HG03159 (cell line): ENCODE measurements around the gene SECISBP2.

ENCODE experiments used
- ATAC-seq: cut with Tn5 transposase; IDR thresholded peaks from one replicate; pipeline ENCODE4 v1.9.1; 2021; ENCODE audit warnings: mild to moderate bottlenecking, moderate library complexity; ENCODE audit not compliant: unreplicated experiment

SECISBP2 gene

DNA sequence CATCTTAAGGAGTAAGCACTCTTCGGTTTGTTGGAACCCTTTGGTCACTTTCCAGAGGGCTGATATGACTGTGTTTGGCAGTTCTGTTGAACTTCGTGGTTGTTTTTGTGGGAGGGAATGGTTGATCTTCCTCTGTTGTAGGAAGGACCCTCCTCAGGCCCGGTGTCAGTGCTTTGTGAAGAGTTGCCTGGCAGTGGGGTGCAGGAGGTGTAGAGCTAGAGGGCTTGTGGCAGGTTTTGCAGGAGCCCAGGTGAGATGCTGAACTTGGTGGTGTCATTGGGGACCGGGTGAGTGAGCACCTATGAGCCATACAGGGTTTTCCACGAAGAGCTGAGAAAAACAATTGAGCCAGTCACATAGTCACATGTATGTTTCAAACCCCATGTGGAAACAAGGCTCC lies 27.2 kb downstream of the SECISBP2 start:
- ATAC-seq = no peak

DNA sequence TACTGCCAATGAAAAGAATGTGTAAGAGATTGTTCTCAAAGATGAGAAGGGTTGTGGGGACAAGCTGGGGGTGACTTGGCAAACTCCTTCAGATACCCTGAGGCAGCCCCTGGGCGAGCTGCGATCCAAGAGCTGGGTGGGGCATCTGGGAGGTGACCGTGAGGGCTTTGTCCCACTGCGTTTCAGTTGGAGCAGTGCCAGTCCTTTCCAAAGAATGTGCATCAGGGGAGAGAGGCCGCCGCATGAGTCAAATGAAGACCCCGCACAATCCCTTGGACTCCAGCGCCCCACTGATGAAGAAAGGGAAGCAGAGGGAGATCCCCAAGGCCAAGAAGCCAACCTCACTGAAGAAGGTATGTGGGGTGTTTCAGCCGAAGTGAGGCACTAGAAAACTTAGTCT lies 28.4 kb downstream of the SECISBP2 start:
- ATAC-seq = no peak

DNA sequence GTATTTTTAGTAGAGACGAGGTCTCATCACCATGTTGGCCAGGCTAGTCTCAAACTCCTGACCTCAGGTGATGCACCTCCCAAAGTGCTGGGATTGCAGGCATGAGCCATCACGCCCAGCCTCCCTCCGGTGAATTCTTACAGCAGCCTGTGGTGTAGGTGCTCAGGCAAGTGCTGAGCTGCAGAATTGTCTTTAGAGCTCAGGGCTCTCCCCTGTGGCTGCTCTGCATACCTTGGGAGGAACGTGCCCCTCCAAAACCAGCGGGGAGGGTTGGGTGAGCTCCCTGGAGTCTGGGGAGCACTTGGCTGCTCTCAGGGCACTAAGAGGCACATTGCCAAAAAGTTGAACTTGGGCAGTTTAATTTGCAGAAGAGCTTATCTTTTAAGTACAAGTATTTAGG lies 29.4 kb downstream of the SECISBP2 start:
- ATAC-seq = no peak

- no peak for ATAC-seq
Observed at GRCh38 chr9:89349607-89350006, 31.3 kb downstream of the SECISBP2 start.

DNA sequence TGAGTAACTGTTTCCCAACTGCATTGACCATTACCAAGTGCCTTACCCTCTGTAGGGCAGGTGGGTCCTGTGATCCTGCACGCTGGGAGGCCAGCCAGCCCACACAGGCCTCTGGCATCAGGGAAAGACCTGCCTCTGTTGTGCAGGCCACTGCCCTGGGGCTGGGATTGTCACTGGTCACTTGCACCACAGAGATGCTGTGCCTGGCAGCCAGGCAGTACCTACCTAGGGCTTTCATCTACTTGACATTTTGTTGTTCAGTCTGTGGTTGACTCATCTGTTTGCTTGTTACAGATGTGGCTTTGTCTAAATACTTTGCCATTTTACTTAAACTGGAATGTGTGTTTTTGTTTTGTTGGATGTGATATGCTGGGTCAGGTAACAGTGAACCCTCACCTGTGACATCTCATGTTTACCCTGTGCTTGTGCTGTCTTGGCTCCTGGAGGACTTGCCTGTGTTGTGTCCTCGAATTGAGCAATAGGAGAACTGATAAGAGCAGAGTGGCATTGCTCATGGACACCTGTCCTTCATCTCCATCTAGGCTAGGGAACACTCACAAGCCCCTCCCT lies 32.8 kb downstream of the SECISBP2 start:
- ATAC-seq = no peak

DNA sequence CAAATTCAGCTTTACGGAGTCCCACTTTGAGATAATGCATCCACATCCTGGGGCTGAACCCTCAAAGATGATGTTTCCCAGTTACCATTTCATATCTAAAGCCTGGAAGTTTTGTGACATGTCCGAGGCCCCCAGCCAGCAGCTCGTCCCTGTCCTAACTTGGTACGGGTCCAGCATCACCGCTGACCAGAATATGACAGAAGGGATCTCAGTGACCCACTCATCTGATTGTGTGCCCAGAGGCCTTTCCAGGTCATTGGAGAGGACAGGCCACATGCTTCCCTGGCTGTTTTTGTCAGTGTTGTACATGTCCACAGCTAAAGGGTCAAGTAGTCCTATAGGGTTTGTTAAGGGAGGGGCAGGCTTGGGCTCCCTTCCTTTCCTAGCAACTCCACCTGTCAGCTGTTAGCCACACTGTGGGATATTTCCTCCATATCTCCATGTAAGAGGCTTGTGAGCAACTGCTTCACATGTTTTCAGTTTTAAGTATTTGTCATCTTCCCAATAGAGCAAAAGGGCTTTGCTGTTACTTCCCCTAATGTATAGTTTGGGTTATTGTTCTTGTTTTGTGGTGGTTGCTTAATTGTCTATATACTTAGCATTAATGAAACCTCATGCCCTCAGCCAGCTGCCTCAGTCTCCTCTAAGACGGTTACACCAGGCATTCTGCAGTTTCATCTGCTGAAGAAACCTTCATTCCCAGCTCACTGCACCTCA lies 33.4 kb downstream of the SECISBP2 start:
- no peak for ATAC-seq

DNA sequence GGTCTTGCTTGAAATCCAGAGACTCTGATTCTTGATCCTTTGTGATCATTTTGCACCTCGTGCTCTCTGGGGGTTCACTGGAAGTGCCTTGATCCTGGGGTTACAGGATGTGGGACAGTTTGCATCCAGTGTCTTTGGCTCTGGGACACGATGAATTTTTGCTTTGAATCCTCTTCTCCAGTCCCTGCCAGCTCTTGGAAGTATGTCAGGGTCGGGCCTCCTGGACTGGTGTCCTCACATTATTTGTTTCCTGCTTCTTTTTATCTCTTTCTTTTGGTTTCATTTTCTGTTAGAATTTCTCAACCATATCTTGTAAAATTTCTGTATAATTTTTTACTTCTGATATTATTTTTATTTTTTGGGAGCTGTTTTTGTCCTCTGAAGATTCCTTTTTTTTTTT lies 34.2 kb downstream of the SECISBP2 start:
- ATAC-seq = no peak

DNA sequence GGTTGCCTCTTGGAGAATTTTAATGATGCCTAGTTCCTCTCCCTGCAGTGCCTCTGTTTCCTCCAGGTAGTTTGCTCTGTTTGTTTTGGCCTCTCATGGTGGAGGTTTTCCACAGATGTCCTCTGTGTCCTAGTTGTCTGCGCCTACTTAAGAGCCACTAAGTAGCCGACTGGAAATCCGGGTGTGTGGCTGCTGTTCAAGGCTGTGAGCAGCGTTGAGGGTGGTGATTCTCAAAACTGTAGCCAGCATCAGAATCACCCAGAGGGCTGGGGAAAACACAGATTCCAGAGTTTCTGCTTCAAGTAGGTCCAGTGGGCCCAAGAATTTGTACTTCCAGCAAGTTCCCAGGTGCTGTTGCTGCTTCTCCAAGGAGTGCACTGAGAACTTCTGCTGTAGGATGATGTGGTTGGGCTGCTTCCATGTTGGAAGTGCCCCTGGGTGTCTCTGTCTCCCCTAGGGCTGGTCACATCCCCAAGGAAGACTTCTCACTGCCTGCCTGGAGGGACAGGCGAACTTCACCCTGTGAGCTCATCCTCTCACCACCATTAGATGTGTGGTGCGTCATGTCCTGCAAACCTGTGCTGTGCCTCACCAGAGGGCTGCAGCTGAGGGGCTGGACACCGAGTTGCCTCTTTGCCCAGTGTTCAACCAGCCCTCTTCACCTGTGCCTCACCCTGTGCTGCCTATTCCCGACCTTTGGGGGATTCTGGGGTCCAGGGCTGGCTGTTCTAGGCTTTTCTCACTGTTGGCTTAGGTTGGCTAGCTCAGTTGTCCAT lies 34.8 kb downstream of the SECISBP2 start:
- ATAC-seq = no peak

- no peak for ATAC-seq
Observed at GRCh38 chr9:89353989-89354388, 35.7 kb downstream of the SECISBP2 start.

DNA sequence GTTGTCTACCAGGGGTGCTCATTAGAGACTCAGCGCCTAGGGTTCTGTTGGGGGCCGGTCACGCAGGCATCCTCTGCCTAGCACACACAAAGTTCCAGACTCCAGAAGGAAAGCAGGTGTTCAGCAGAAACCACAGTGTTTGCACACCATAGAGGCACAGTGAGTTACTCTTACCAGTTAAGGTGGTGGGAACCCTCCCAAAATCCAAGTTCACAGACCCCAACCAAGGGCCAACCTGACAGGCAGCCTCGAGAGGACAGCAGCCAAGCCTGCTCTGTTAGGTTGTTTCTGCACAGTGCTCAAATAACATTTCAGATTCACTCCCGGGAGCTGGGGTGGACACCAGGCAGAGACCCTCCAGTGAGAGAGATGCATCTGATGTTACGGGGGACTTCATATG lies 36.2 kb downstream of the SECISBP2 start:
- ATAC-seq = no peak

- ATAC-seq = no peak
Observed at GRCh38 chr9:89356782-89357181, 38.5 kb downstream of the SECISBP2 start.

GRCh38 chr9:89357331-89358197 lies 39.3 kb downstream of the SECISBP2 start:
- no peak for ATAC-seq

GRCh38 chr9:89358376-89358916 lies 40.1 kb downstream of the SECISBP2 start:
- ATAC-seq = no peak

DNA sequence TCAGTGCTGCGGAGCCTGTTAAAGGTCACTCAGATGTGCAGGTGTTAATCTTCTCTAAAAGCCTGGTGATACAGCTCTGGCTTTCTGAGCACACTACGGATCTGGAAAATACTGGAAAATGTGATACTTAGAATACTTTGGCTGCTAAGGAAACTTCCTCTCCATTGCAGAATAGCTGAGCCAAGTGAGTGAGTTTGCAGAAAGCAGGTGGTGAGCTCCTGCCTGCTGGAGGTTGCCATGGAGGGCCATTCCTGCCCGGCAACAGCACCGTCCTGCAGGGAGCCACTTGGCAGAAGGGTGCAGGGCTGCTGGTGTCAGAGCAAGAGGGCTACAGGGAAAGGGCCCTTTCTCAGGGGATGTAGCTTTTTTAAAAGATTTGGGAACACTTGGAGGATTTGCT lies 40.7 kb downstream of the SECISBP2 start:
- no peak for ATAC-seq

DNA sequence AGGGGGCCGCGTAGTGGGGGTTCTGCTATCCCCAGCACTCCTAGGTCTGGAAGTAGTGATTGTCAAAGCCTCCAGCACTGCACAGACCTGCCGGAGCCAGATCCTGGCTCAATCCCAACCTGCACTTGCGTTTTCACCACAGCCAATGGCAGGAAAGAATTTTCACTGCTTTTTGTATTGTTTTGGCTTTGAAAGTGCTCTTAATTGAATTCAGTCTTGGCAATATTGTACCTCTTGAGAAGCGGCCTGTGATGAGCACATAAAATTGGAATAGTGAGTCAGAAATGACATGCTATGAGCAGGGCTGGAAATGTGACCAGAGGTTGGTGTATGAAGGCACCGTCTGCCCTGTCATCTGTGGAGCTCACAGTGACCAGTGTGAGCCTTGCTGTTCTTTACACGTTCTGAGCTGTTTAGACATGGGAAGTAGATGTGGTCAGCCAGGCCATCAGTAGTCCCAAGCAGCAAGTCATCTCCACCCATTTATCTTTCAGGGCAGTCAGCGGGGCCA lies 41.5 kb downstream of the SECISBP2 start:
- no peak for ATAC-seq

- ATAC-seq = no peak
Observed at GRCh38 chr9:89360465-89360864, 42.2 kb downstream of the SECISBP2 start.

DNA sequence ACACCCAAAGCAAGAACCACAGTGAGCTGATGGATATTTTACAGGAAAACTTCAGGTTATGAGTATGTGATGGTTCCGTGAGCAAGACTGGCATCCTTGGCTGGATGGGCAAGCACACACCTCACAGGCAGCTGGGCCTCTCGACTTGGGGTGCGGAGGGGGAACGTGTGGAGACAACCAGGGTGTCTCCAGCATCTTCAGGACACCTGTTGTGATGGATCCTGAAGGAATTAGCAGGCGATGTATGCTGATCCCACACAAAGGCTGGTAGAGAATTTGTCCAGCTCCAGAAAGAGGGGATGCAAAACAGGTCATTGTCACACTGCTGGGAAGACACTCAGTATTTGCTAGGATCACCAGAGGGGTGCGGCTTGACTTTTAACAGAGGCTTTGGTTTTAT lies 42.7 kb downstream of the SECISBP2 start:
- no peak for ATAC-seq

DNA sequence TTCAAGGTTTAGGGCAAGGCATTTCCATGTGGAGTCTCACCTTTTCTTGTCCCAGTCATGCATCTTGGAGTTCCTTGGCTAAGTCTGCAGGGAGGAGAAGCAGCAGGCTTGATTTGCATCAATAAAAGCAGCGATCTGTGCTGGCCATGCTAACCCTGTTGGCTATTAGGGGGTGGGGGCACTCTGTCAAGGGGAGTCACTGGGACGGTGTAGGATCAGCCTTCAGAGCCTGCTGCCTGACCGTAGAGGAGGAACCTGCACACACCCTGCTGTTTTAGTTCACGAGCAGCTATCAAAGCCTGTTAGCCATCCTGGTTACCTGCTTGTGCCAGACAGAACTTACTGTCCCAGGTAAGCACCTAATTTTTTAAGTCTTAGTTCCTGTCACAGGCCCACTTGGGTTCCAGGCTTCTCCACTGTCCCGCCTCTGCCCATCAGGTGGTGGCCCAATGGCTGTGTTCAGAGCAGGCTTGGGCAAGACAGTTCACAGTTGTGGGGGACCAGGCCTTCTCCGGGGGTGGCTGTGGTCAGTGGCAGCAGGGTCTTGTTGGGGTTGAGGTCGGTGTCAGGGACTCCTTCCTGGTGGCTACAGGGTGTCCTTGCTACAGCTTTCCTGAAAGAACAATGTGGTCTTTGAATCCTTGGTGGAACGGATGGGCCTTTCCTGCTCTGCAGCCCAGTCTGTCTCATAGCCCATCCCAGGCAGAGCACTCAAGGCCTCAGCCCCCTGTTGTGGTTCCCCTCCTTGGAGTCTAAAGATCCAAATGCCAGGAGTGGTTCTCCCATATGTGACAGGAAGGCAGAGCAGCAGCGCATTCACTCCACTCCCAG lies 43.7 kb downstream of the SECISBP2 start:
- no peak for ATAC-seq

- ATAC-seq = no peak
Observed at GRCh38 chr9:89362647-89363310, 44.5 kb downstream of the SECISBP2 start.
